BE2C (cell line): ENCODE measurements around the gene MINAR1.

Source experiments
- DNase-seq: peaks from one replicate; pipeline ENCODE4 v3.0.0-alpha.2; 2020
- H3K27me3 ChIP-seq: fragments of 250-450 bp; sonication (Bioruptor Pico); 2 replicates; pipeline ENCODE4 v1.5.1; 2020; ENCODE audit warnings: mild to moderate bottlenecking
- H3K36me3 ChIP-seq: fragments of 250-450 bp; sonication (Bioruptor Pico); 2 replicates; pipeline ENCODE4 v1.5.1; 2020; ENCODE audit warnings: mild to moderate bottlenecking
- H3K4me1 ChIP-seq: fragments of 250-450 bp; sonication (Bioruptor Pico); 2 replicates; pipeline ENCODE4 v1.5.1; 2020
- H3K4me3 ChIP-seq: 2 replicates; pipeline ENCODE4 v1.5.1; 2011; ENCODE audit warnings: low read depth, low read length
- H3K9me3 ChIP-seq: fragments of 250-450 bp; sonication (Bioruptor Pico); 2 replicates; pipeline ENCODE4 v1.5.1; 2020
- CTCF ChIP-seq: IDR thresholded peaks from 2 replicates; pipeline ENCODE4 v1.5.1; 2012; ENCODE audit warnings: mild to moderate bottlenecking, low read depth, low read length

Gene MINAR1

GRCh38 chr15:79467865-79468586 is 35.9 kb downstream of the MINAR1 start:
- TF ChIP-seq CTCF: no peak
- H3K9me3 ChIP-seq: no peaks in the 10 kb centered on the region
- no peak overlapping the region for H3K4me3 ChIP-seq
- H3K4me1 ChIP-seq: no peaks in the 10 kb centered on the region
- DNase-seq: no peak
- no peaks in the 10 kb centered on the region for H3K27me3 ChIP-seq
- H3K36me3 ChIP-seq: no peaks in the 10 kb centered on the region; the same call in 1 of the 2 replicates

- Histone ChIP-seq H3K4me1 (no peaks in the 10 kb centered on the region), H3K9me3 (no peaks in the 10 kb centered on the region), H3K36me3 (no peaks in the 10 kb centered on the region; the same call in 1 of the 2 replicates), H3K4me3 (no peak overlapping the region), H3K27me3 (no peaks in the 10 kb centered on the region)
- no peak for DNase-seq
- TF ChIP-seq CTCF: no peak
Observed at GRCh38 chr15:79472446-79472845, 40.3 kb downstream of the MINAR1 start.

- Histone ChIP-seq H3K36me3 (no peaks in the 10 kb centered on the region), H3K4me3 (no peak overlapping the region), H3K9me3 (no peaks in the 10 kb centered on the region), H3K27me3 (no peaks in the 10 kb centered on the region), H3K4me1 (no peaks in the 10 kb centered on the region)
- no peak for TF ChIP-seq CTCF
- no peak for DNase-seq
Observed at GRCh38 chr15:79474252-79474651, 42.1 kb downstream of the MINAR1 start.

GRCh38 chr15:79475306-79475705 is 43.2 kb downstream of the MINAR1 start:
- H3K36me3 ChIP-seq: no peaks in the 10 kb centered on the region
- H3K4me3 ChIP-seq: no peak overlapping the region
- H3K27me3 ChIP-seq: no peaks in the 10 kb centered on the region
- TF ChIP-seq CTCF: no peak
- H3K4me1 ChIP-seq: no peaks in the 10 kb centered on the region
- no peaks in the 10 kb centered on the region for H3K9me3 ChIP-seq
- no peak for DNase-seq

GRCh38 chr15:79478108-79478507 is 46.0 kb downstream of the MINAR1 start:
- no peaks in the 10 kb centered on the region for H3K27me3 ChIP-seq
- H3K36me3 ChIP-seq: no peaks in the 10 kb centered on the region
- TF ChIP-seq CTCF: no peak
- H3K9me3 ChIP-seq: no peaks in the 10 kb centered on the region
- no peak for DNase-seq
- no peaks in the 10 kb centered on the region for H3K4me1 ChIP-seq
- no peak overlapping the region for H3K4me3 ChIP-seq

GRCh38 chr15:79479616-79480015 is 47.5 kb downstream of the MINAR1 start:
- Histone ChIP-seq H3K9me3 (no peaks in the 10 kb centered on the region), H3K27me3 (no peaks in the 10 kb centered on the region), H3K36me3 (no peaks in the 10 kb centered on the region), H3K4me3 (no peak overlapping the region), H3K4me1 (no peaks in the 10 kb centered on the region)
- TF ChIP-seq CTCF: no peak
- no peak for DNase-seq
